Measurements from ENCODE around the gene ZNF91.
"Not testable (repeated sequence)": the region's sequence is repeated elsewhere in the genome, so short reads cannot be mapped to it uniquely, and the experiment has no call there.

The ZNF91 gene

DNA sequence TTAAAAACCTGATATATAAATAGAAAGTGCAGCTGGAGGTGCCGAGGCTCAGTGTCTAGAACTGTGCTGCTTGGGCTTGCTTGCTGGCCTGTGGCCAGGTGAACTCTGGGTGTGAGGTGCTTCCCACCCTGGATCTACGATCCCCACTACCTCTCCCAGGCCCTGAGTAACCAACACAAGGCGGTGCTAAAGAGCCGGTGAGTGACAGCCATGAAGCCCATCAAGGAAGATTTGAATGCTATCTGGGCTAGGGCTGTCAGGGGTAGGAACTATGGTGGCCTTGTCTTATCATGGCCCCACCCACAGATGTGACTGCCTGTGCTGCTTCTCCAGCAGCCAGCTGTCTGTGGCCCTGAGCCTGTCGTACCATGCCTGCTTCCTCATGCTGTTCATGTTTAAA, 25.6 kb upstream of the ZNF91 start:
- no peak overlapping the region for H3K4me3 ChIP-seq (replicated peaks; ENCODE audit: low read depth, low read length)
- TF ChIP-seq CTCF (IDR thresholded peaks at IDR 0.05; ENCODE audit: low read depth, low read length, missing control alignments), result no peak
- no peak for DNase-seq (ENCODE audit: extremely low read depth, low read depth)

DNA sequence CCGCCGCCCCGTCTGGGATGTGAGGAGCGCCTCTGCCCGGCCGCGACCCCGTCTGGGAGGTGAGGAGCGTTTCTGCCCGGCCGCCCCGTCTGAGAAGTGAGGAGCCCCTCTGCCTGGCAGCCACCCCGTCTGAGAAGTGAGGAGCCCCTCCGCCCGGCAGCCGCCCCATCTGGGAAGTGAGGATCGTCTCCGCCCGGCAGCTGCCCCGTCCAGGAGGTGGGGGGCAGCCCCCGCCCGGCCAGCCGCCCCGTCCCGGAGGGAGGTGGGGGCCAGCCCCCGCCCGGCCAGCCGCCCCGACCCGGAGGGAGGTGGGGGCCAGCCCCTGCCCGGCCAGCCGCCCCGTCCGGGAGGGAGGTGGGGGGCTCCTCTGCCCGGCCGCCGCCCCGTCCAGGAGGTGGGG, 24.0 kb upstream of the ZNF91 start:
- not testable (repeated sequence) for DNase-seq (ENCODE audit: extremely low read depth, low read depth); H3K4me3 ChIP-seq (replicated peaks; ENCODE audit: low read depth, low read length)

DNA sequence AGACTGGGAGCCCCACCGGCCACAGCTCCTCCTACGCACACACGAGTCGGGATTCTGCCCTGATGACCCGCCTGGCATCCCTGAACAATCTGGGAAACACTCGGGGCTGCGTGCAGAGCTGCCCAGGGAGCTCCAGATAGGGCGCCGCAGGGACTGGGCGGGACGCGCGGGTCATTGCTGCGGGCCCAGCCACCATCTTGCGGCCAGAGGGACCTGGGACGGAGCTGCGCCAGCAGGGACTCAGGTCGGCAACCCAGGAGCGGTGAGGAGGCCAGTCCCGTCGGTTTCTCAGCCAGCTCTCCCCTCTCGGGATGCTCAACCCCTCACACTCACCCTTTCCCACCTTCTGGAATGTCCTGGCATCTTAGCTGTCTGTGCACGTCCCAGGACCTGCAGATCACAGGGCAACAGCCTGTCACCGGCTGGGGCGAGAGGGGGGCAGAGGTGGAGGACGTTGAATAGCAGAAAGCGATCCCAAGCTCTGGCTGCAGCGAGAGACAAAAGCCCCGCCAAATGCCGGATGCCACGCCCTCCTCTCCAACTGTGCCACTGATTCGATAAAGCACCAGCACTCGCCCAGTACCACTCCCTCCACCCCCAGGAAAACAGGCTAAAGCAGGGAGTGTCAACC, 20.4 kb upstream of the ZNF91 start:
- peak overlapping the region; percentile 13 for H3K4me3 ChIP-seq (replicated peaks; ENCODE audit: low read depth, low read length)
- no peak for TF ChIP-seq CTCF (IDR thresholded peaks at IDR 0.05; ENCODE audit: low read depth, low read length, missing control alignments)
- no peak for DNase-seq (ENCODE audit: extremely low read depth, low read depth)

GRCh38 chr19:23415034-23415433, 19.8 kb upstream of the ZNF91 start:
- DNase-seq (ENCODE audit: extremely low read depth, low read depth), result no peak
- no peak overlapping the region for H3K4me3 ChIP-seq (replicated peaks; ENCODE audit: low read depth, low read length)
- TF ChIP-seq CTCF (IDR thresholded peaks at IDR 0.05; ENCODE audit: low read depth, low read length, missing control alignments), result no peak

GRCh38 chr19:23410155-23410554, 14.9 kb upstream of the ZNF91 start:
- no peak for TF ChIP-seq CTCF (IDR thresholded peaks at IDR 0.05; ENCODE audit: low read depth, low read length, missing control alignments)
- no peak overlapping the region for H3K4me3 ChIP-seq (replicated peaks; ENCODE audit: low read depth, low read length)
- DNase-seq (ENCODE audit: extremely low read depth, low read depth), result no peak

GRCh38 chr19:23409392-23410048, 14.2 kb upstream of the ZNF91 start:
- H3K4me3 ChIP-seq (replicated peaks; ENCODE audit: low read depth, low read length), result no peak overlapping the region
- TF ChIP-seq CTCF (IDR thresholded peaks at IDR 0.05; ENCODE audit: low read depth, low read length, missing control alignments), result no peak
- peak; percentile 1 for DNase-seq (ENCODE audit: extremely low read depth, low read depth)

- no peak overlapping the region for H3K4me3 ChIP-seq (replicated peaks; ENCODE audit: low read depth, low read length)
- no peak for DNase-seq (ENCODE audit: extremely low read depth, low read depth)
- TF ChIP-seq CTCF (IDR thresholded peaks at IDR 0.05; ENCODE audit: low read depth, low read length, missing control alignments), result no peak
Observed at GRCh38 chr19:23407616-23408133, 12.4 kb upstream of the ZNF91 start.
